Renal pelvis (tissue), 4 donors: ENCODE measurements around the gene MRPL55. TPM values are rescaled to one million over a fixed set of nuclear protein-coding genes. Genes with fewer than 3 reads are reported as not detected.
A peak's percentile ranks its signal among the peaks of the same experiment; 100 is the strongest.

ENCODE experiments used
- DNase-seq: peaks from one replicate; pipeline ENCODE4 v3.0.0-alpha.2; 2013
- polyA plus RNA-seq, 3 donors: library from polyadenylated mRNA; unstranded; fragments of 120-200 nt; gene quantifications; one replicate each; pipeline ENCODE4 v1.2.1, GENCODE V29; 2013; ENCODE audit not compliant: insufficient read length in 3 of 3

MRPL55 gene
- polyA plus RNA-seq, 3 donors = 48.5 to 55.6 (median 54.4) TPM

DNA sequence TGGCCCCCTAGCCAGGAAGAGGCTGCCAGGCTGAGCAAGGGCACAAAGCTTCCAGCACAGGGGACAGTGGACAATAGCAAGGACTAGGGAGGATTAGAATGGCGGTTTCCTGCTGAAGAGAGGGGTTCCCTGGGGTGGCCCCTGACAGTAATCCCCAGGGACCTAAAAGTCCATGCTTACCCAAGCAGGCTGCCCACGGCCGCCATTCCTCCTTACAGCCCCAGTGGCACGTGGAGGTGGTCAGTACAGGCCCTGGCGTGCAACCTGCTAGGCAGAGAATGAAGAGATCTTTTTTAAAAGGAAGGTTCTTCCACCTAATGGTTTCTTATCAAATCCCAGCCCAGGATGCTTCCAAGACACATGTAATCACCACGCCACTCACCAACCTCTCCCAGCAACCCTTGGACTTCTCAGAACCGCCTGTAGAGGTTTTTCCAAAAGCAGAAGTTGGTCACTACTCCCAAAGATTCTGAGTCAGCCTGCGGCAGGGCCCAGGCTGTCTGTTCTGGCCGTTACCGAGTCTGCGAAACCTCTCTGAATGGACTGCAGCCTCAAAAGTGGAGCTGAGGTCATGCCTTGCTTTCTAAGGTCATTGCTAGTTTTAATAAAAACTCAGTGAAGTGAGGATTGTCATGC, 926 bp downstream of the MRPL55 start:
- DNase-seq = no peak

DNA sequence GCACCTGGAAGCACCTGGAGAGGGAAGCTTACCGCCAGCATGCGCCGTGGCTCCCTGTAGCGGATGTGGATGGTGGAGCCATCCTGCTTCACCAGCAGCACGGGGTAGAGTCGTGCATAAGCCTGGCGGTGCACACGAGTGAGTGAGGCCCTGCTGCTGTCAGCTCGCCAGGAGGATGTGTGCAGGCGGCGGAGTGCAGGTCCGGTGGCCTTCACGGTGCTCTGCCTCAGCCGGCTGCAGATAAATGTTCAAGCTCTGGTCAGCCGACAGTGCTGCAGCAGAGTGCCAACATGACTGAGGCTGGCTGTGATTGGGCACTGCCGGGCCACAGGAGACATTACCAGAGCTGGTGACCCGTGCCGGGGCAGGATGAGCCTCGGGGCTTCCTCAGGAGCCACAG, 1.5 kb downstream of the MRPL55 start:
- no peak for DNase-seq

DNA sequence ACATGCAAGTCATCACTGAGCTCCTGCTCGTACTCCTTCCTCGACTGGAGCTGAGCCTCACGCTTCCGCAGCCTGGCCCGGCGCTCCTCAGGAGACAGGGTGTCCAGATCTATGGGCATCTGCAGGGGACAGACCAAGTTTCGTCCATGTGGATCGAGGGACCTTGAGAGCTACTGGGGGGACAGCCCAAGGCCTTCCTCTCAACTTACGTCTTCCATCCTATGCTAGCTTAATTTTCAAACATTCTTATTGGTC, 2.4 kb downstream of the MRPL55 start:
- no peak for DNase-seq

DNA sequence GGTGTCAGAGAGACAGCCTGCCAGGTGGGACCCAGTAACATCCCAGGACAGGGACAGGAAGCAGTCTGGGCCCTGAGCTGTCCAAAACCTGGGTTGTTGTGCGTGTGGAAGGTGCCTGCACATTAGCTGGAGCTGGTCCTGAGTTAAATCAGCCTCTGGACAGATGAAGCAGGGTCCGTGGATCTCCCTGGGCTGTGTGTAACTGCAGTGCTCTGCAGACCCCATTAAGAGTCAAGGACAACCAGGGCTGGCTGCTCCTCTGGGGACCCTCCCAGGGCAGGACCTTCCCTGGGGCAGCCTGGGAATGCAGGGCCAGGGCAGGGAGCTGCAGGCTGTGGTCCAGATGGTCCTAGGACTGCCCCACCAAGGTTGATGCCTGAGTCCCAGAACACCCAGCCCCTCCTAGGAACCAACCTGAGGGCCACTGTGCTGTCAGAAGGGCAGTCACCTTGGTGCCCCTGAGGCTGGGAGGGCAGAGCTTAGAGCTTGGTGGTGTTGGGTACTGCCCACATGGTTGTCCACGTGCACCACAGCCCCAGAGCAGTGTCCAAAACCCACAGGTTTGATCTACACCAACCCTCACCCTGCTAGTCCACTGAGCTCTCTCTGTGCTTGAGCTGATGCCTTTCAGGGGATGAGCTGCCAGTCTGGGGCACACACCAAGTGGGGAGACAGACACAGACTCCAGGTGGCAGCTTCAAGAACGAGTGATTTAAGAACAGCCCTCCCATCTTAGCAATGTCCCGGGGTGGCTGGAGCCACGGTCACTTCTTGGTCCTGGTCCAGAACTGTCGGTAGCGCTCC, 2.9 kb downstream of the MRPL55 start:
- no peak for DNase-seq

DNA sequence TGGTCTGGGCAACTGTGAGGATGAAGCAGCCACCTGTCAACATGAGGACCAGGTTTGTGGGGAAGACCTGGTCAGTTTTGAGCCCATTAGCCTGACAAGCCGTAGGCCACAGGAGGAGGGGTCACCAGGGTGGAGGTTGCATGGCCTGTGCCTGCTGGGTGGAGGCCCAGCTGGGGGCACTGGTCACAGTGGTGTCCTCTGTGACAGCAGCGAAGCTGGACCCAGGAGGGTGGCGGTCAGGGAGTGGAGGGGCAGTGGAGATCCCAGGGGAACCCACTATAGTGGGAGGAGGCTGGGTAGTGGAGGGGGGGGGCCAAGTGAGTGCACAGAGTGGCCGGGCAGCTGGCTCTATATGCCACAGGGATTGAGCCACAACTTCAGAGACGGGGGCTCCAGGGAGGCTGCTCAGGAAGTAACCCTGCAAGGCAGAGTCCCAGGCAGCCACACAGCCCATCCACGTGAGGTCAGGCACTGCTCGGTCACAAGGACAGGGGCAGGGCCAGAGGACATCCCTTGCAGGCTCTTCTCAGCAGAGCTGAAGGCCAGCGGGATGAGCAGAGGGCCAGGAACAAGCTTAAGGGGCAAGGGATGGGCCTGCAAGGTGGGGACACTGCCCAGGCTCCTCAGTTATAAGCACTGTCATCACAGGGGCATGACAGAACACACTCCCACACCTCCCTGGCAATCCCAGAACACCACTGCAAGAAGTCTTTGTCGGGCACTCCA, 3.7 kb downstream of the MRPL55 start:
- no peak for DNase-seq

DNA sequence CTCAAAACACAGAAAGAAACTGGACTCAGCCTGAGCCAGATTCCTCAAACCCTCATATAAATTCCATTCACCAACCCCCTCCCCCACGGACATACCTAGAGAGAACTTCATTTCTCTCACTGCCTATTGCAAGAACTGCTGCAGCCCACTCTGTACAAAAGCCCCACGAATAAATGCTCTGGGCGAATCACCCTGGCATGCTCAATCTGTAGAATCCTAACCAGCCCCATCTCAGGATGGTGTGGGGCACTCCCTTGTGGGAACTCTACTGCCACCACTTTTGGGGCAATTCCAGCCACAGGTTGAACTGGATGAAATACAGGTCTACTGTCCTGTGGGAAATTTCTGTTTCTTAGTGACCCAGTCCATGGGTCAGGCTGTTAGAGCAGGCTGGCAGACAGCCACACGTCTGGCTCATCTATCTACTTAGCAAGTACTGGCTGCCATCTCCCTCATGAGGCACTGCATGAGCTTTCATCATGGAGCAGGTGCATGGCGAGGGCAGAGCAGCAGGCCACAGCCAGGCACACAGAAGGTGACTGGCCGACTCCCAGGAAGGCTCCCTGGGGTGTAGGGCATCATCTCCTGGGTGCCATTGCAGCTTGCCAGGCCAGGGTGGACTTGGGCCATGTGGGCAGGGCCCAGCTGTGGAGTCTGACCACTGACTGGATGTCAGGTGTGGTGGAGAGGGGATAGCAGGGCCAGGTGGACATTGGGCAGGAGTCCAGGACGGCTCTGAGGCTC, 4.4 kb downstream of the MRPL55 start:
- DNase-seq = no peak

DNA sequence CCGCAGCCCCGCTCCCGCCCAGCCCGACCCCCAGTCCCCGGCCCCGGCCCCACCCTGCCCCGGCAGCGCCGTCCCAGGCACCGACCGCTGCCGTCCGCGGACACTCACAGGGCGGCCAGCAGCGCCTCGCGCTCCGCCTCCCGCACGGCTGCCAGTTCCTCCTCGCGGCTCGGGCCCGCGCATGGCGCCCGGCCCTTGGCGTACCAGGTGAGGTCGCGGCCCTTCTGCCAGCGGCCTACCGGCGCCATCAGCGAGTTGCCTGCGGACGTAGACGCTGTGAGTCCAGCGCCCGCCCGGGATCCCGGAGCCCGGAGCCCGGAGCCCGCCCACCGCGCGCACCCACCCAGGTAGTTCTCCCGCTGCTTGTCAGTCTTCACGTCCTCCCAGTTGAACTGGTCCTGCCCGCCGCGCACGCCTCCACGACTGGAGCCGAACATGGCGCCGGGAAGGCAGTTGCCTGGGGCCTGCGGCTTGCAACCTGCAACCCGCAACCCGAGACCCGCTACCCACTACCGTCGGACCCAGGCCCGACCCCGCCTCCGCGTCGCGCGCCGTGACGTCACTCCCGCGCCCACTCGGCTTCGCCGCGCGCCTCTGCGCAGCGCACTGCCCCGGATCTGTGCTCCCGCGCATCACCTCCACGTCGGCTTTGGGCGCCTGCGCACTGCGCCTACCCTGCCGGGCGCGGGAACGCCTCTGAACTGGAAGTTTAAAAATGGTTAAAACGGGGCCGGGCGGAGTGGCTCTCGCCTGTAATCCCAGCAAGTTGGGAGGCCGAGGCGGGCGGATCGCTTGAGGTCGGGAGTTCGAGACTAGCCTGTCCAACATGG, 6.1 kb downstream of the MRPL55 start, which contains the start of gene C1orf35:
C1orf35 (minus strand) TSS at position 535 of the 830 bp plus-strand sequence; CDS start at position 437, 98 bp downstream.
- DNase-seq = peak; percentile 94

DNA sequence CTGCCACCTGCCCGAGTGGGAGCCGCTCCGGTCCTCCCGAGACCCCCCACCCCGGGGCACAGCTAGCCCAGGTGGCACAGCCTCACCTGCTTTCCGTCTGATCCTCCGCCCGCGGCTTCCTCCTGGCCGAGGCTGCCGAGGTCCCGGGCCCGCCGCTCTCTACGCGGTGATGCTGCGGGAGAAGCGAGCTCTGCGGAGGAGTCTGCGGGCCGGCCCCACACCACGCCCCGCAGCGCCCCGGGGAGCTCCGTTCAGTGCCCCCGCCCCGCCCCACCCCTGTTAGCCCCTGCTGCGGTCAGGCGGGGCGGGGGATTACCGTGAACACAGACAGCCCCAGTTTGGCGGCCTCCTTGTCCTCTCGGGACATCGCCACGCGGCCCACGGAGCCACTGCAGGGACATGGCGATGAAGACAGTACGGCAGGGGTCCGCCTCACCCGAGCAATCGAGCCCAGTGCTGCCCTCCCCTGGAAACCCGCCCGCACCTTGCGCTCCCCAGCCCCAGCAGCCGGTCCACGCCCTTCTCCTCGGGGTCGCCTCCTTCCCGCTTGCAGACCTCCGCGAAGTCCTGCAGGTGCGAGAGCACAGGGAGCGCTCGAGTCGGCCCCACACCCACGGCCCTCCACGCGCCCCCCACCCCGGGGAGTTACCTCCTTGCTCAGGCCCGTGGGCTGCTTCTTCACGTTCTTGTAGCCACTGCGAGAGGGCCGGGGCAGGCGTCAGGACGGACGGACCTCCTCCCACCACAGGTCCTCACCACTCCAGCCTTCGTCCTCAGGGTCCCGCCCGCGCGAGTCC, 6.9 kb downstream of the MRPL55 start:
- DNase-seq = no peak

DNA sequence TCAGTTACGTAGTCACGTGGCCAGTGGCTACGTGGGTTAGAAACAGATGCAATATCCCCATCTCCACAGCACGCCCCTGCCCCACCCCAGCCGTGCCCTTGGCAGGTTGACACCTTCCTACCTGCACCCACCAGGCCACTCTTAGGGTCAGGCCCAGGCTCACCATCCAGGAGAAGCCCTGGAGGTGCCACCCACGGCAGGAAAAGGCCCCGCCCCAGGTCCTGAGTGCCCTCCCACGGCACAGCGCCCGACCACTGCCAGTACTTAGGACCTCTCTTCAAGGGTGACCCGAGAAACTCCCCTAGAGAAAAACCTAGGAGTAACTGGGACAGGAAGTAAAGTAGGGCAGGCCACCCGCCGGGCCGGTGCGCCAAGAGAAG, 7.5 kb downstream of the MRPL55 start:
- no peak for DNase-seq

DNA sequence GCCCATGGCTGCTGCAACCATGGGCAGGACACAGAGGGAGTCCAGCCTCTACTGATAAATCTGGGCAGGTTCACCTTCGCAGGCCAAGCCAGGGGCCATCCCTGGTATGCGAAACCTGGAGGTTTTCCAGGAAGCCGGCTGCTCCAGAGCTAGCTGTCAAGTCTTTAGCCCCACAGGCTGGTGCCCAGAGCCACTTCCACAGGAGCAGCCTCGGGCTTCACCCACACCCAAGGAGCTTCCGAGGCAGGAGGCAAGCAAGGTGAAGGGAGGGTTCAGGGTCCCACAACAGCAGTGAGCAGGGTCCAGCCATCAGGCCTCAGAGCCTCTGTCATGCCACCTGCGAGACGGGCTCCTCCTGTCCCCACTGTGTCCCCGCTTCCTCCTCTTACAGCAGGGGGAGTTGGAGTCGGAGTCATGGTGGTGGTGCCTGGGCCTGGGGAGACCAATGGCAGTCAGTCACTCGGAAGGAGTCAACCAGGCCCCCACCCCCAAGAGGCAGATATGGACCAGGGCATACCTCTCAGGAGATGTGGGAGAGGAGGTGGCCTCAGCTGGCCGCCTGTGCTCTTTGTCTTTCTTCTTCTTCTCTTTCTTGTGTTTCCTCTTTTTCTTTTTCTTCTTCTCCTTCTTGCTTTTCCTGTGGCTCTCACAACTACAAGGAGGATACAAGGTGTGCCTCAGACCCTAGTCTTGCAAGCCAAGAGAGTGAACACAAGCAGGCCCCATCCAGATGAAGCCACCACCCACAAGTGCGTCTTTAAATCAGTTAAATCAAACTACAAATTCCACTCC, 8.1 kb downstream of the MRPL55 start:
- no peak for DNase-seq

DNA sequence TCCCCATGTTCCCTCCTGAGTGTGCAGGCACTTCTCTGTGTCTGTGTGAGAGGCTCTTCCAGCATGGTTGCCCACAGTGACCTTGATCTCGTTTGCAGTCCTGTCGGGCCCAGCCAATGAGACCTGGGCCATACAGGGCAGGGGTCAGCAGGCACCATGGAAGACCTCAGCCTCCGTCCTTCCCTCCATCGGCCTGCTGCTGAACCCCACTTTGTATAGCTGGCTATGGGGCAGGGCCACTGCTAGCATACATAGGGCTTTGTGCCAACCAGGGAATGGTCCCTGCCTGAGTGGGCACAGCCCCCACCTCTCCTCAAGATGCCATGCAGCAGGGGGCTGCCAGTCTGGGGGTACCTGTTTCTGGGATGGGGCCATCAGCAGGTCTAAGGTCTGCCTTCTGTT, 9.8 kb downstream of the MRPL55 start:
- DNase-seq = no peak

DNA sequence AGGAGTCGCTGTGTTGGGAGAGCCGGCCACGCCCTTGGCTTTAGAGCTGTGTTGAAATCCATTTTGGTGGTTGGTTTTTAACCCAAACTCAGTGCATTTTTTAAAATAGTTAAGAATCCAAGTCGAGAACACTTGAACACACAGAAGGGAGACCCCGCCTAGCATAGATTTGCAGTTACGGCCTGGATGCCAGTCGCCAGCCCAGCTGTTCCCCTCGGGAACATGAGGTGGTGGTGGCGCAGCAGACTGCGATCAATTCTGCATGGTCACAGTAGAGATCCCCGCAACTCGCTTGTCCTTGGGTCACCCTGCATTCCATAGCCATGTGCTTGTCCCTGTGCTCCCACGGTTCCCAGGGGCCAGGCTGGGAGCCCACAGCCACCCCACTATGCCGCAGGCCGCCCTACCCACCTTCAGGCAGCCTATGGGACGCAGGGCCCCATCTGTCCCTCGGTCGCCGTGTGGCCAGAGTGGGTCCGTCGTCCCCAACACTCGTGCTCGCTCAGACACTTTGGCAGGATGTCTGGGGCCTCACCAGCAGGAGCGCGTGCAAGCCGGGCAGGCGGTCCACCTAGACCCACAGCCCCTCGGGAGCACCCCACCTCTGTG, 10.7 kb downstream of the MRPL55 start:
- no peak for DNase-seq

DNA sequence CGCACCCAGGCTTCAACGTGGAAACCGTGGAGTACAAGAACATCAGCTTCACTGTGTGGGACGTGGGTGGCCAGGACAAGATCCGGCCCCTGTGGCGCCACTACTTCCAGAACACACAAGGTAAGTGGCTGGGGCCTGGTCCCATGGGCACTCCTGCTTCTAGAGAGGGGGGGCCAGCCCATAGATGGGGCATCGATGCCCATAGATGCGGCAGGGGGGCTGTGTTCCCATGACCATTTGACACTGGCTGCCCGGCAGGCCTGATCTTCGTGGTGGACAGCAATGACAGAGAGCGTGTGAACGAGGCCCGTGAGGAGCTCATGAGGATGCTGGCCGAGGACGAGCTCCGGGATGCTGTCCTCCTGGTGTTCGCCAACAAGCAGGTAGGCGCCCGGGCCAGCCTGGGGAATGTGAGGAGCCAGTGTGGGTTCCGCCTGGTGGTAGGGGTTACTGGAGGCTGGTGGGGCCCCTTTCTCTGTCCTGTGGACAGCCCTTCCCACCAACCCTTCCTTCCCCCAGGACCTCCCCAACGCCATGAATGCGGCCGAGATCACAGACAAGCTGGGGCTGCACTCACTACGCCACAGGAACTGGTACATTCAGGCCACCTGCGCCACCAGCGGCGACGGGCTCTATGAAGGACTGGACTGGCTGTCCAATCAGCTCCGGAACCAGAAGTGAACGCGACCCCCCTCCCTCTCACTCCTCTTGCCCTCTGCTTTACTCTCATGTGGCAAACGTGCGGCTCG, 11.6 kb downstream of the MRPL55 start:
- DNase-seq = no peak

DNA sequence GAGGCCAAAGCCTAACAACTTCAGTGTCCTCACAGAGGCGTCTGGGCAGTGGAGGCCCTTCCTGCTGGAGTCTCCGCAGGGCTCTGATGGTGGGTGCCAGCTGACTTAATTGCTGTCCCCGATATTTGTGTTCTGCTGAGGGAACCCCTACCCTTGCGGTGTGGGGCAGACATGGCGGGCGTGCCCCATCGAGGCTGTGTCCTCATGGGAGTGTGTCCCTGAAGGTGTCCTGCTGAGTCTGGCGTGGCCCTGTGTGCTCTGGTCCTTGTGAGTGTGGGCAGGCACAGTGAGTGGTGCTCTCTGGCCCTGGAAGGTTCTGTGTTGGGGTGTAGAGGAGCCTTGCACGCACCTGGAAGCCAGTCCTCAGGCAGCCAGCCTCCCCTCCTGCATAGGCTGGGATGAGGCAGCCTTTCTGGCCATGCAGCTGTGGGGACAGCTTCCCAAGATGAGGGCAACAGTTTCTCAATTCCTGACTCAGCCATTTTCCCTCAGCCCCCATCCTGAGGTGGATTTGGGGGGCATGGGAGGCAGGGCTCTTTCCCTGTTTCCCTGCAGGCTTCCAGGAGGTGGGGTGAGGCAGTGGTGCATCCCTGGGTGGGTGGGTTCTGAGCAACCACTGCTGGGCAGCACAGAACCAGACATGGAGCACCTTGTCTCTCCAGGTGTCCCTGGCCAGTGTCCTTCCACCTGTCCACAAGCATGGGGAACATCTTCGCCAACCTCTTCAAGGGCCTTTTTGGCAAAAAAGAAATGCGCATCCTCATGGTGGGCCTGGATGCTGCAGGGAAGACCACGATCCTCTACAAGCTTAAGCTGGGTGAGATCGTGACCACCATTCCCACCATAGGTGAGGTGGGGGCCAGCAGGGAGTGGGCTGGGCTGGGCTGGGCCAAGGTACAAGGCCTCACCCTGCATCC, 12.4 kb downstream of the MRPL55 start:
- no peak for DNase-seq

DNA sequence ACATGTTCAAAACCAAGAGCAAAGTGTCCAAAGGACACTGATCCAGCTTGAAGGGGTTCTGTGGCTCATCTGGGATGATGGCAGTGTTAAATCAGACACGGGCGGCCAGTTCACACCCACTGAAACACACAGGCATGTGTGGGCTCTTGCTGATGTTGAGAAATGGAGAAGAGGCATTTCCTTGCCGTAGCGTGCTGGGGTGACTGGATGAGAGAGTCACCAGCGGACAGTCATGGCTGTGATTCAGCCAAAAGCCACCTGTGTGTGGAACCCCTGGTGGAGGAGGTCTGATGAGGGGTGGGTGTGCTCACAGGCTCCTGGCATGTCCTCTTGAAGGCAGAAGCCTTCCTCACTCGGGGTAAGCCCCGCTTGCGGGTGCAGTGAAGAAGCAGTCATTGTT, 13.2 kb downstream of the MRPL55 start:
- DNase-seq = no peak

DNA sequence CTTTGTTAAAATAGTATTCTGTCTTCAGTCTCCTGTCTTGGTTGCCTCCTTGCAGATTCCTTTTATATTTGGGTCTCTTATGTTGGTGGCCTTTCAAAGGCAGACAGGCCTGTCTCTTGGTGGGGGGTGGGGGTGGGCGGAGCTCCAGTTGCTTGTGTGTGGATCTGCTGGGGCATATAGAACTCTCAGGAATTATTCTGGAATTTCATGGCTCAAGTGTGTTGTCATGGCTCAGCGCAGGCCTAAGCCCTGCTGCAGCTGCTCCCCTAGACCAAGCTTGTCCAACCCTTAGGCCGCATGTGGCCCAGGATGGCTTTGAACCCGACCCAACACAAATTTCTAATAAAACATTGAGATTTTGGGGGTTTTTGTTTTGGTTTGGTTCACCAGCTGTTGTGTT, 13.9 kb downstream of the MRPL55 start:
- DNase-seq = no peak

DNA sequence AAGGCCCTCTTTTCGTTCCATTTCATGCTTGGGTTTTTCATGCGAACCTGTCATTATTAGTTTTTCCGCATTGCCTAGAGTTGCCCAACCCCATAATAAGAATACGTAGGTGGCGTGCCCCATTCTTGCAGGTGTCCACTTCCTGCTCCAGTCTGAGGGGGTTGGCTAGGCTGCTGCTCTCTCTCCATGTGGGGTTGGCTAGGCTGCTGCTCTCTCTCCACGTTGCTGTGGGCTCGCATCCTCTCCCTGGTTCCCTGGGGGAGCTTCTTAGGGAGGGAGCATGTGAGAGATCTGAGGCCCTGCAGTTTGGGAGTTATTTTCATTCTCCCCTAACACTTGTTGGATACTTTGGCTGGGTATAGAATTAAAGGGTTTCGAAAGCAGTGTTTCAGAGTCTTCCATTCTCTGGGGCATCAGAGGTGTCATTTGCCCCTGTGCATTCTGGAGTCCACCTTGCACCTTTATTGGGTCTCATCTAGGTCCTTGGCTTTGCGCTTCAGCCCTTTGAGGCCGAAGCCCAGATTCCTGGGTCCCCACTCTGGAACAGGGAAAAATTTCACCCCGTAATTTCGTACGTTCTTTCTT, 14.6 kb downstream of the MRPL55 start:
- no peak for DNase-seq
